Measurements from ENCODE around the gene ARHGAP30. TPM values are rescaled to one million over a fixed set of nuclear protein-coding genes. Genes with fewer than 3 reads are reported as not detected.

Gene ARHGAP30
- total and polyA plus RNA-seq, 2 experiments from 2014 or later: 0.21 TPM; not detected in 1

DNA sequence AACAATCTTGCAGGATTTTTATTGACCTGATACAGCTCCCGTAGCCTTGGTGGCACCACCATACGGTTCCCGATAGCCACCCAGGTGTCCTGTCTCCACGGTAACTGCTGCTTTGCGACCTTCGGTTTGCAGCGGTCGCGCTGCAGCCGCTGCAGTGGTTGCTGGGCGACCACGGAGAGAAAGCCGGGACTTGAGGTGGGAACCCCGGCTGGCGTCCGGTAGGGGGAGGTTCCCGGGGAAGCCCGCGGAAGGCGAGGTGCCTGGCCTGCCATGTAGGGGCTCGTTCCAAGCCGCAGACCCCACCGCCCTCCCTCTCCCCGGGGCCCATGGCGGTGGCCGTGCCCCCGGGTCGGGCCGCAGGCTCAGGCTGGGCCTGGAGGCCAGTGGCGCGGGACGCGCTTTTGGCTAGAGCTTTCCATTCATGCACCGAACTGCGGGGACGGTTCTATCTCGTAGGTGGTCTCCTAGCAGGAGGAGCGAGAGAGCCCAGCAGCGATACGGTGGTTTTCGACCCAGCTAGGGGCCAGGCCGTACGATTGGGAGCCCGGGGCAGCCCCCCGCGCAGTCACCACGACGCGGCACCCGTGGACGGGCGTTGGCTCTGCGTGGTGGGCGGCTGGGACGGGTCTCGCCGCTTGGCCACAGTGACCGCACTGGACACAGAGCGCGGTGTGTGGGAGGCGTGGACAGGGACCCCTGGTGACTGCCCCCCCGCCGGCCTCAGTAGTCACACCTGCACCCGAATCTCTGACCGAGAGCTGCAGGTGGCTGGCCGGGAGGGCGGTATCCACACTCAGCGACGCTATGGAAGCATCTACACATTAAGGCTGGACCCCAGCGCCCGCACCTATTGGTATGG lies 28.7 kb upstream of the ARHGAP30 start, which contains the start of gene KLHDC9:
Gene KLHDC9, plus strand, starts transcription at position 152 of the 859 bp plus-strand sequence. Its CDS starts 175 bp downstream, at position 327.
- peak; percentile 79 for DNase-seq
- no peak within 1 kb of the TSS for H3K27ac ChIP-seq
- H3K36me3 ChIP-seq (ENCODE audit: low read depth): no peaks in the 10 kb centered on the region
- in situ Hi-C loops (cut with MboI): loop anchor here (5.0 to 10.0 kb wide), 2 partner anchors 51 to 104 kb away; partner anchors contain the start of gene USF1
- H3K79me2 ChIP-seq (ENCODE audit: insufficient read depth): peaks cover 17% of the 10 kb centered on the region; the same call in 1 of the 2 replicates
- H3K4me1 ChIP-seq (ENCODE audit: insufficient read depth): peaks cover 18% of the 10 kb centered on the region
- peak within 1 kb of the TSS; percentile 80 for H3K4me3 ChIP-seq
- no peaks in the 10 kb centered on the region for H4K20me1 ChIP-seq (ENCODE audit: insufficient read depth)
- TF ChIP-seq EZH2phosphoT487 (IDR thresholded peaks at IDR 0.05; ENCODE audit: insufficient read depth, low read depth): no peak
- no peak for TF ChIP-seq EZH2 (IDR thresholded peaks at IDR 0.05; ENCODE audit: insufficient read depth, poor library complexity, severe bottlenecking)
- H3K9ac ChIP-seq: peak within 1 kb of the TSS; percentile 68
- peak within 1 kb of the TSS; percentile 98 for H3K4me2 ChIP-seq (ENCODE audit: unreplicated experiment)
- no peaks in the 10 kb centered on the region for H3K9me2 ChIP-seq (ENCODE audit: insufficient read depth)
- no peaks in the 10 kb centered on the region for H3K27me3 ChIP-seq (replicated peaks; ENCODE audit: insufficient read depth)
- H3F3A ChIP-seq (ENCODE audit: insufficient read depth): peaks cover 18% of the 10 kb centered on the region; the same call in 1 of the 2 replicates
- WGBS, 2 experiments (ENCODE audit: low coverage in 1 of 2, low lambda C conversion rate in 2 of 2, missing lambda C conversion rate in 2 of 2): 8% methylated on average over 68 to 69 of the region's 71 CpGs
- H3K9me3 ChIP-seq (ENCODE audit: low read depth): no peaks in the 10 kb centered on the region
- peak within 1 kb of the TSS; percentile 83 for H2AFZ ChIP-seq

DNA sequence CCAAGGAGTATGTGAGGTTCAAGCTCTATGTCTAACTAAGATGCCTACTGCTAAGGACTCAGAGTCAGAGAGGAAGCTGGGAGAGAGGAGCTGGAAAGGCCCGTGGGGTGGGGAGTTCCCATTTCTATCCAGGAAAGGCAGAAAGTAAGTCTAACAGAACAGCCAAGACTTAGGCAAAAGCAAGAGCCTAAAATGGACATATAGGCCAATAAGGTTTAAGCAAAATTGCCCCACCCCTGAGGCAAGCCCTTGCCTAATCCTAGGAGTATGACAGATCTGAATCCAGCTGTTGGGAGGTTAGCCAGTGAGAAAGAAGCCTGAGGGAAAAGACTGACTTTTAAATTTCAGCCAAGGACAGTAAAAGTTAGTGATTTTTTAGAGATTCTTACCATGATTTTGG lies 26.8 kb upstream of the ARHGAP30 start:
- 0 to 13% methylated on average over 1 of the region's 1 CpG for WGBS, 2 experiments (ENCODE audit: low coverage in 1 of 2, low lambda C conversion rate in 2 of 2, missing lambda C conversion rate in 2 of 2)
- H3K27ac ChIP-seq: no peak overlapping the region
- TF ChIP-seq EZH2 (IDR thresholded peaks at IDR 0.05; ENCODE audit: insufficient read depth, poor library complexity, severe bottlenecking): no peak
- TF ChIP-seq EZH2phosphoT487 (IDR thresholded peaks at IDR 0.05; ENCODE audit: insufficient read depth, low read depth): no peak

DNA sequence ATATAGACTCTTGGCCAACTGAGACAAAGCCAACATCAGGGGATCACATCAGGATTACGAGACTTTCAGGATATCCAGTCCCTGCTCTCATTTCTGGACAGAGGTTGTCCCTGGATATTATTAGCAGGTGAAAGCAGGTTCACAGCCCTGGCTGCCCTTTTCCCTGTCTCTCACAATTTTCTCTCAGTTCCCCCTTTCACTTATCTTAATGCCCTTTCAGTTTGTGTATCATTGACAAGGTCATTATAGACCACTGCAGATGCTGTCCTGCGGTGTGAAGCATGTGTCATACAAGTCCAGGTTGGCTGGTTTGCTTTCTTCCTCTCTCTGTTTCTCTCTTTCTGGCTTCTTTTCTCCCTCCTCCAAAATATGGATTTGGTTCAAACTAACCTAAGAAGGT lies 26.3 kb upstream of the ARHGAP30 start:
- H3K79me2 ChIP-seq (ENCODE audit: insufficient read depth): no peaks in the 10 kb centered on the region
- H3K36me3 ChIP-seq (ENCODE audit: low read depth): no peaks in the 10 kb centered on the region
- H3K4me3 ChIP-seq: no peak overlapping the region
- H3K9ac ChIP-seq: no peak overlapping the region
- no peaks in the 10 kb centered on the region for H4K20me1 ChIP-seq (ENCODE audit: insufficient read depth)
- no peak overlapping the region for H3K4me2 ChIP-seq (ENCODE audit: unreplicated experiment)
- no peaks in the 10 kb centered on the region for H3K9me2 ChIP-seq (ENCODE audit: insufficient read depth)
- no peaks in the 10 kb centered on the region for H3K9me3 ChIP-seq (ENCODE audit: low read depth)
- peaks cover 19% of the 10 kb centered on the region; the same call in 1 of the 2 replicates for H3F3A ChIP-seq (ENCODE audit: insufficient read depth)
- no peaks in the 10 kb centered on the region for H3K27me3 ChIP-seq (replicated peaks; ENCODE audit: insufficient read depth)
- WGBS, 2 experiments (ENCODE audit: low coverage in 1 of 2, low lambda C conversion rate in 2 of 2, missing lambda C conversion rate in 2 of 2): 96 to 100% methylated on average over 2 of the region's 2 CpGs
- in situ Hi-C loops (cut with MboI): loop anchor here (5.0 to 10.0 kb wide), 2 partner anchors 49 to 101 kb away; partner anchors contain the start of gene USF1
- TF ChIP-seq EZH2phosphoT487 (IDR thresholded peaks at IDR 0.05; ENCODE audit: insufficient read depth, low read depth): no peak
- TF ChIP-seq EZH2 (IDR thresholded peaks at IDR 0.05; ENCODE audit: insufficient read depth, poor library complexity, severe bottlenecking): no peak
- no peak for DNase-seq
- H3K4me1 ChIP-seq (ENCODE audit: insufficient read depth): peaks cover 34% of the 10 kb centered on the region
- no peak overlapping the region for H3K27ac ChIP-seq
- peak overlapping the region; percentile 19; the same call in 1 of the 2 replicates for H2AFZ ChIP-seq

More for the DNA sequence above, 26.8 kb upstream of the ARHGAP30 start:
- Histone ChIP-seq H3K4me2 (ENCODE audit: unreplicated experiment) (no peak overlapping the region), H2AFZ (peak overlapping the region; percentile 19; the same call in 1 of the 2 replicates), H3K4me3 (no peak overlapping the region), H3K9ac (no peak overlapping the region), H3F3A (ENCODE audit: insufficient read depth) (peaks cover 18% of the 10 kb centered on the region; the same call in 1 of the 2 replicates), H4K20me1 (ENCODE audit: insufficient read depth) (no peaks in the 10 kb centered on the region), H3K9me3 (ENCODE audit: low read depth) (no peaks in the 10 kb centered on the region), H3K36me3 (ENCODE audit: low read depth) (no peaks in the 10 kb centered on the region), H3K9me2 (ENCODE audit: insufficient read depth) (no peaks in the 10 kb centered on the region), H3K27me3 (replicated peaks; ENCODE audit: insufficient read depth) (no peaks in the 10 kb centered on the region), H3K4me1 (ENCODE audit: insufficient read depth) (peaks cover 34% of the 10 kb centered on the region), H3K79me2 (ENCODE audit: insufficient read depth) (no peaks in the 10 kb centered on the region)
- in situ Hi-C loops (cut with MboI): loop anchor here (5.0 to 10.0 kb wide), 2 partner anchors 49 to 102 kb away; partner anchors contain the start of gene USF1
- peak; percentile 91 for DNase-seq

DNA sequence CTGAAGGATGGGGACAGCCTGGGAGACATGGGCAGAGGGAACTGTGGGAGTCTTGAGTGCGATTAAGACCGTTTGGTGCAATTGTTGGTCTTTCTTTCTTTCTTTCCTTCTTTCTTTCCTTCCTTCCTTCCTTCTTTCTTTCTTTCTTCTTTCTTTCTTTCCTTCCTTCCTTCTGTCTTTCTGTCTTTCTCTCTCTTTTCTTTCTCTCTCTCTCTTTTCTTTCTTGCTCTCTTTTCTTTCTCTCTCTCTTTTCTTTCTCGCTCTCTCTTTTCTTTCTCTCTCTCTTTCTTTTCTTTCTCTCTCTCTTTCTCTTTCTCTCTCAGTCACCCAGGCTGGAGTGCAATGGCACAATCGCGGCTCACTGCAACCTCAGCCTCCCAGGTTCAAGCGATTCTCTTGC lies 25.5 kb upstream of the ARHGAP30 start:
- no peak for DNase-seq
- H3K9me2 ChIP-seq (ENCODE audit: insufficient read depth): no peaks in the 10 kb centered on the region
- no peaks in the 10 kb centered on the region for H3K27me3 ChIP-seq (replicated peaks; ENCODE audit: insufficient read depth)
- no peak overlapping the region for H3K9ac ChIP-seq
- H4K20me1 ChIP-seq (ENCODE audit: insufficient read depth): no peaks in the 10 kb centered on the region
- H3K9me3 ChIP-seq (ENCODE audit: low read depth): no peaks in the 10 kb centered on the region
- H3K36me3 ChIP-seq (ENCODE audit: low read depth): no peaks in the 10 kb centered on the region
- no peak overlapping the region for H3K4me2 ChIP-seq (ENCODE audit: unreplicated experiment)
- in situ Hi-C loops (cut with MboI): loop anchor here (5.0 to 10.0 kb wide), 2 partner anchors 48 to 100 kb away; partner anchors contain the start of gene USF1
- H3K4me3 ChIP-seq: no peak overlapping the region
- H2AFZ ChIP-seq: no peak overlapping the region
- 97 to 98% methylated on average over 6 of the region's 6 CpGs for WGBS, 2 experiments (ENCODE audit: low coverage in 1 of 2, low lambda C conversion rate in 2 of 2, missing lambda C conversion rate in 2 of 2)
- no peaks in the 10 kb centered on the region for H3K79me2 ChIP-seq (ENCODE audit: insufficient read depth)
- no peak overlapping the region for H3K27ac ChIP-seq
- no peak for TF ChIP-seq EZH2 (IDR thresholded peaks at IDR 0.05; ENCODE audit: insufficient read depth, poor library complexity, severe bottlenecking)
- no peak for TF ChIP-seq EZH2phosphoT487 (IDR thresholded peaks at IDR 0.05; ENCODE audit: insufficient read depth, low read depth)
- peaks cover 23% of the 10 kb centered on the region; the same call in 1 of the 2 replicates for H3F3A ChIP-seq (ENCODE audit: insufficient read depth)
- peaks cover 34% of the 10 kb centered on the region for H3K4me1 ChIP-seq (ENCODE audit: insufficient read depth)
